OCI-LY3 (cell line): Measurements from ENCODE around the gene GHRHR.

Experiments used
- H2AFZ ChIP-seq: fragments of 200-600, 300-600 bp; shearing (Covaris generic); 2 replicates; pipeline ENCODE4 v1.6.0; 2014; ENCODE audit warnings: antibody characterized with exemption, low read depth, low read length
- H3K27ac ChIP-seq: fragments of 200-600, 300-600 bp; sonication (generic); 2 replicates; pipeline ENCODE4 v1.5.1; 2014; ENCODE audit warnings: mild to moderate bottlenecking, low read length, moderate library complexity, mixed read lengths
- H3K27me3 ChIP-seq: fragments of 200-600, 300-600 bp; sonication (generic); 2 replicates; pipeline ENCODE4 v1.6.1; 2014; ENCODE audit warnings: low read depth, low read length, mixed read lengths
- H3K36me3 ChIP-seq: fragments of 200-600, 300-600 bp; sonication (generic); replicated peaks from 2 replicates; pipeline ENCODE3; 2014; ENCODE audit warnings: low read depth, low read length, mixed read lengths
- H3K4me1 ChIP-seq: fragments of 300-600, 200-600 bp; sonication (generic); 2 replicates; pipeline ENCODE4 v1.6.1; 2014; ENCODE audit warnings: low read length, mixed read lengths
- H3K4me2 ChIP-seq: fragments of 200-600, 300-600 bp; sonication (generic); 2 replicates; pipeline ENCODE4 v1.6.1; 2014; ENCODE audit warnings: low read length, mixed read lengths
- H3K4me3 ChIP-seq: fragments of 300-600, 200-600 bp; sonication (generic); 2 replicates; pipeline ENCODE4 v1.5.1; 2014; ENCODE audit warnings: antibody characterized with exemption, mild to moderate bottlenecking, low read length, moderate library complexity
- H3K79me2 ChIP-seq: fragments of 300-600, 200-600 bp; shearing (Covaris generic); 2 replicates; pipeline ENCODE4 v1.6.1; 2014; ENCODE audit warnings: mild to moderate bottlenecking, low read length, mixed read lengths
- H3K9ac ChIP-seq: fragments of 300-600, 200-600 bp; shearing (Covaris generic); 2 replicates; pipeline ENCODE4 v1.6.0; 2014; ENCODE audit warnings: mild to moderate bottlenecking, low read length, moderate library complexity
- H3K9me3 ChIP-seq: fragments of 200-600, 300-600 bp; shearing (Covaris generic); 2 replicates; pipeline ENCODE4 v1.6.1; 2014; ENCODE audit warnings: low read length, mixed read lengths; ENCODE audit not compliant: insufficient read depth
- H4K20me1 ChIP-seq: fragments of 200-600, 300-600 bp; sonication (generic); 2 replicates; pipeline ENCODE4 v1.6.1; 2016; ENCODE audit warnings: low read length, mixed read lengths; ENCODE audit not compliant: insufficient read depth
- EZH2phosphoT487 ChIP-seq: fragments of 200-600 bp; shearing (Covaris generic); IDR thresholded peaks from 2 replicates; pipeline ENCODE4 v1.6.1; 2018; ENCODE audit warnings: antibody characterized with exemption, mixed run types, low read depth
- TF ChIP-seq, protein P1 (sequence below): fragments of 200-600, 300-600 bp; sonication (generic); IDR thresholded peaks from 2 replicates; pipeline ENCODE4 v1.5.1; 2014; ENCODE audit warnings: antibody characterized with exemption, low read length, low read depth

The GHRHR gene

DNA sequence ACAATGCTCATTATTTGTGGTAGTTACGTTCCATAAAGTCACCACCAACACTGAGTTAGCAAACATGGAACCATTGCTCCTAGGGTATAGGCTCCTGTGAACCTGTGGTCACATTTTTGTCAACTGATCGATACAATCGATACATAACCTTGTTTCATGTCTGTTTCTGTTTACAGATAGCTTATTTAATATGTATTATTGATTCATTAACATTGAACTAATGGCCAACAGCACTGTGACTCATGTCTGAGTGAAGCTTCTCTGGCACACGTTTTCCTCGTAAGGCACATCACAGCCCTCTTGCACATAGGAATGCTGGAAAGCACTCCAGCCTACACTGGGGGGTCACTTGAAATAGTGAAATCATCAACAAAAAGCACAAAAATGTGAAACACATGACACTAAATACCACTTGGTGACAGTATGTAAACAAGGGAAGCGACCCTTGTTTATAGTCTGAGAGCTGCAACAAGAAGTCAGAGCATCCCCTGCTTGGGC lies 27.0 kb downstream of the GHRHR start:
- Histone ChIP-seq H2AFZ (no peak overlapping the region), H3K4me3 (no peak overlapping the region), H4K20me1 (no peaks in the 10 kb centered on the region), H3K27ac (no peak overlapping the region), H3K9me3 (no peaks in the 10 kb centered on the region), H3K9ac (no peak overlapping the region), H3K79me2 (no peaks in the 10 kb centered on the region), H3K4me2 (no peak overlapping the region), H3K27me3 (no peaks in the 10 kb centered on the region), H3K4me1 (peaks cover 6% of the 10 kb centered on the region), H3K36me3 (no peaks in the 10 kb centered on the region)
- TF ChIP-seq EZH2phosphoT487: no peak
- TF ChIP-seq, protein P1, sequence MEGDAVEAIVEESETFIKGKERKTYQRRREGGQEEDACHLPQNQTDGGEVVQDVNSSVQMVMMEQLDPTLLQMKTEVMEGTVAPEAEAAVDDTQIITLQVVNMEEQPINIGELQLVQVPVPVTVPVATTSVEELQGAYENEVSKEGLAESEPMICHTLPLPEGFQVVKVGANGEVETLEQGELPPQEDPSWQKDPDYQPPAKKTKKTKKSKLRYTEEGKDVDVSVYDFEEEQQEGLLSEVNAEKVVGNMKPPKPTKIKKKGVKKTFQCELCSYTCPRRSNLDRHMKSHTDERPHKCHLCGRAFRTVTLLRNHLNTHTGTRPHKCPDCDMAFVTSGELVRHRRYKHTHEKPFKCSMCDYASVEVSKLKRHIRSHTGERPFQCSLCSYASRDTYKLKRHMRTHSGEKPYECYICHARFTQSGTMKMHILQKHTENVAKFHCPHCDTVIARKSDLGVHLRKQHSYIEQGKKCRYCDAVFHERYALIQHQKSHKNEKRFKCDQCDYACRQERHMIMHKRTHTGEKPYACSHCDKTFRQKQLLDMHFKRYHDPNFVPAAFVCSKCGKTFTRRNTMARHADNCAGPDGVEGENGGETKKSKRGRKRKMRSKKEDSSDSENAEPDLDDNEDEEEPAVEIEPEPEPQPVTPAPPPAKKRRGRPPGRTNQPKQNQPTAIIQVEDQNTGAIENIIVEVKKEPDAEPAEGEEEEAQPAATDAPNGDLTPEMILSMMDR: no peak

- TF ChIP-seq, protein P1: no peak
- no peak for TF ChIP-seq EZH2phosphoT487
- Histone ChIP-seq H3K9ac (no peak overlapping the region), H4K20me1 (no peaks in the 10 kb centered on the region), H3K4me1 (peaks cover 8% of the 10 kb centered on the region), H3K27me3 (no peaks in the 10 kb centered on the region), H3K9me3 (no peaks in the 10 kb centered on the region), H3K4me2 (no peak overlapping the region), H3K4me3 (no peak overlapping the region), H3K79me2 (no peaks in the 10 kb centered on the region), H3K36me3 (no peaks in the 10 kb centered on the region), H3K27ac (no peak overlapping the region), H2AFZ (no peak overlapping the region)
These were observed 28.7 kb downstream of the GHRHR start for GRCh38 chr7:30992414-30992813.

DNA sequence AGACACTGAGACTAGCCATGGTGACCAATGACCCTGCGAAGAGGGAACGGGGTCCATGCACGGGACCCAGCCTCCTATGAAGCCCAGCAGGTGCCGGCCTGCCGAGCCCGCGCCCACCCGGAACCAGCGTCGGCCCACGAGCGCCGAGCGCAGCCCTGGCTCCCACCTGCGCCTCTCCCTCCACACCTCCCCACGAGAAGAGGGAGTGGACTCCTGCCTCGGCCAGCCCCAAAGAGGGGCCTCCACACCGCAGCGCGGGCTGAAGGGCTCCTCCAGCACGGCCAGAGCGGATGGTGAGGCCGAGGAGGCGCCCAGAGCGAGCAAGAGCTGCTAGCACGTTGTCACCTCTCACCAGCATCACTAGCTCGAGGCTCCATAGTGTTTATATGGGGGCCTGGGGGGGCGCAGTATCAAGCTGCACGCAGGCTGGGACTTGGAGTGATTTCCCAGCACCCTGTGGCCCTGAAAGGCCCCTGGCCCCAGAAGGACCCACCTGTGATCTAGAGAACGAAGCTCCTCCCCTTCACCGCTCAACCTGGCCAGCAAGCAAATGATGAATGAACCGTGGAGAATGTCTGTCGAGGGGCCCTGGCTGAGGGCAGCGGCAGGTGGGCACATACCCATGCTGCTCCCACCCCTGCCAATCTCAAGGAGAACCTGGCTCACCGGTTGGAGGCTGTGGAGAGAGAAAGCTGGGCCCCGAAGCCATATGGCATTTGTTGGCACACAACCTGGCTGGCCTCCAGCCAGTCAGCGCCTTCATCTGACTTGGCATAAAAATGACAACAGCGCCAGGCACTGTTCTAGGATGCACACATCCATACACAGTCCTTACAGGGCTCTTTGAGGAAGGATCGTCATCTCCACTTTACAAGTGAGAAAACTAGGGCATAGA lies 30.7 kb downstream of the GHRHR start:
- Histone ChIP-seq H3K79me2 (no peaks in the 10 kb centered on the region), H2AFZ (no peak overlapping the region), H3K36me3 (no peaks in the 10 kb centered on the region), H3K9ac (no peak overlapping the region), H3K9me3 (no peaks in the 10 kb centered on the region), H3K4me3 (no peak overlapping the region), H3K4me1 (peaks cover 8% of the 10 kb centered on the region), H3K27ac (no peak overlapping the region), H3K27me3 (no peaks in the 10 kb centered on the region), H4K20me1 (no peaks in the 10 kb centered on the region), H3K4me2 (no peak overlapping the region)
- TF ChIP-seq EZH2phosphoT487: no peak
- TF ChIP-seq, protein P1: no peak

- Histone ChIP-seq H2AFZ (no peak overlapping the region), H3K79me2 (no peaks in the 10 kb centered on the region), H3K4me1 (peaks cover 8% of the 10 kb centered on the region), H3K4me3 (no peak overlapping the region), H3K9ac (no peak overlapping the region), H3K27me3 (no peaks in the 10 kb centered on the region), H3K4me2 (no peak overlapping the region), H3K36me3 (no peaks in the 10 kb centered on the region), H3K27ac (no peak overlapping the region), H4K20me1 (no peaks in the 10 kb centered on the region), H3K9me3 (no peaks in the 10 kb centered on the region)
- no peak for TF ChIP-seq EZH2phosphoT487
- TF ChIP-seq, protein P1: no peak
These were observed 31.8 kb downstream of the GHRHR start for GRCh38 chr7:30995536-30995935.
